Hepatocyte (in vitro differentiated cells): ENCODE measurements around the gene RNF208. TPM values are rescaled to one million over a fixed set of nuclear protein-coding genes. Genes with fewer than 3 reads are reported as not detected.

ENCODE experiments used
- DNase-seq: peaks from one replicate; pipeline ENCODE4 v3.0.0-alpha.2; 2016; ENCODE audit warnings: low spot score
- H2AFZ ChIP-seq: fragments of 200-600 bp; sonication (generic); 2 replicates; pipeline ENCODE4 v1.6.0; 2016; ENCODE audit warnings: antibody characterized with exemption, mild to moderate bottlenecking
- H3K27ac ChIP-seq: fragments of 200-600 bp; sonication (generic); 2 replicates; pipeline ENCODE4 v1.5.1; 2016; ENCODE audit warnings: mild to moderate bottlenecking
- H3K27me3 ChIP-seq: fragments of 200-600 bp; sonication (generic); 2 replicates; pipeline ENCODE4 v1.6.1; 2016
- H3K36me3 ChIP-seq: fragments of 200-600 bp; sonication (generic); replicated peaks from 2 replicates; pipeline ENCODE4 v1.5.1; 2016; ENCODE audit warnings: low read depth; ENCODE audit not compliant: insufficient read depth
- H3K4me1 ChIP-seq: fragments of 200-600 bp; sonication (generic); 2 replicates; pipeline ENCODE4 v1.5.1; 2016; ENCODE audit warnings: mild to moderate bottlenecking, moderate library complexity; ENCODE audit not compliant: insufficient read depth
- H3K4me2 ChIP-seq: fragments of 200-600 bp; sonication (generic); 2 replicates; pipeline ENCODE4 v1.6.0; 2016
- H3K4me3 ChIP-seq: fragments of 200-600 bp; sonication (generic); 2 replicates; pipeline ENCODE4 v1.5.1; 2016; ENCODE audit warnings: mild to moderate bottlenecking
- H3K79me2 ChIP-seq: fragments of 200-600 bp; sonication (generic); 2 replicates; pipeline ENCODE4 v1.6.0; 2017; ENCODE audit warnings: mild to moderate bottlenecking
- H3K9me2 ChIP-seq: fragments of 200-600 bp; sonication (generic); replicated peaks from 2 replicates; pipeline ENCODE4 v1.6.0; 2017; ENCODE audit warnings: mild to moderate bottlenecking; ENCODE audit not compliant: insufficient read depth
- H3K9me3 ChIP-seq: fragments of 200-600 bp; sonication (generic); 2 replicates; pipeline ENCODE4 v1.5.1; 2016; ENCODE audit warnings: low read depth, mild to moderate bottlenecking
- H4K20me1 ChIP-seq: fragments of 200-600 bp; sonication (generic); 2 replicates; pipeline ENCODE4 v1.6.0; 2016; ENCODE audit warnings: mild to moderate bottlenecking; ENCODE audit not compliant: insufficient read depth, poor library complexity, severe bottlenecking
- CTCF ChIP-seq: fragments of 200-600 bp; sonication (generic); IDR thresholded peaks from 2 replicates; pipeline ENCODE4 v1.5.1; 2016; ENCODE audit warnings: antibody characterized with exemption, mild to moderate bottlenecking; ENCODE audit not compliant: poor library complexity
- EZH2 ChIP-seq: fragments of 200-600 bp; sonication (generic); IDR thresholded peaks from 2 replicates; pipeline ENCODE4 v1.6.1; 2016; ENCODE audit warnings: antibody characterized with exemption, mild to moderate bottlenecking, borderline replicate concordance
- EZH2phosphoT487 ChIP-seq: fragments of 200-600 bp; sonication (generic); IDR thresholded peaks from one replicate; pipeline ENCODE4 v1.6.1; 2018; ENCODE audit warnings: antibody characterized with exemption, mild to moderate bottlenecking, low read depth, moderate library complexity; ENCODE audit not compliant: unreplicated experiment, severe bottlenecking
- WGBS: methylation state at CpG from one replicate; pipeline ENCODE4 v1.1.6; 2016; ENCODE audit warnings: low lambda C conversion rate; ENCODE audit errors: missing lambda C conversion rate; 5-methylcytosine and 5-hydroxymethylcytosine counted together
- polyA plus RNA-seq: library from polyadenylated mRNA; unstranded; fragments of >200 nt; fragmentation: Nextera tagmentation; extraction: Ambion mirVana; gene quantifications from 2 replicates; pipeline ENCODE4 v1.2.1, GENCODE V29; 2016
- total RNA-seq: library from RNA; depleted of rRNA; stranded (reverse); fragments of >200 nt; gene quantifications from 2 replicates; pipeline ENCODE4 v1.2.3, GENCODE V29; 2014

Gene RNF208
- total and polyA plus RNA-seq, 2 experiments from 2014 or later: 1.6 to 3.3 TPM

GRCh38 chr9:137213160-137214060 is 8.6 kb downstream of the RNF208 start:
- no peaks in the 10 kb centered on the region for H3K79me2 ChIP-seq
- WGBS: 95% methylated on average over 42 of the region's 49 CpGs

GRCh38 chr9:137212520-137212919 is 9.5 kb downstream of the RNF208 start:
- H3K79me2 ChIP-seq: no peaks in the 10 kb centered on the region
- WGBS: 94% methylated on average over 19 of the region's 21 CpGs
- H2AFZ ChIP-seq: no peak overlapping the region
- no peaks in the 10 kb centered on the region for H3K27me3 ChIP-seq
- H3K27ac ChIP-seq: no peak overlapping the region
- H3K9me3 ChIP-seq: no peaks in the 10 kb centered on the region
- H3K36me3 ChIP-seq: no peaks in the 10 kb centered on the region
- no peak overlapping the region for H3K4me3 ChIP-seq
- no peak for DNase-seq
- H4K20me1 ChIP-seq: no peaks in the 10 kb centered on the region
- H3K4me2 ChIP-seq: no peak overlapping the region
- no peaks in the 10 kb centered on the region for H3K9me2 ChIP-seq
- H3K4me1 ChIP-seq: peaks cover 8% of the 10 kb centered on the region
- TF ChIP-seq EZH2 (no peak), CTCF (no peak)

More at GRCh38 chr9:137213160-137214060, 8.6 kb downstream of the RNF208 start:
- TF ChIP-seq EZH2 (no peak), EZH2phosphoT487 (no peak), CTCF (peak; percentile 12)
- H3K27ac ChIP-seq: no peak overlapping the region
- no peaks in the 10 kb centered on the region for H4K20me1 ChIP-seq
- H3K36me3 ChIP-seq: no peaks in the 10 kb centered on the region
- no peak overlapping the region for H3K4me2 ChIP-seq
- DNase-seq: no peak
- H2AFZ ChIP-seq: no peak overlapping the region
- no peak overlapping the region for H3K4me3 ChIP-seq
- H3K27me3 ChIP-seq: no peaks in the 10 kb centered on the region
- H3K9me3 ChIP-seq: no peaks in the 10 kb centered on the region
- peaks cover 15% of the 10 kb centered on the region for H3K4me1 ChIP-seq
- no peaks in the 10 kb centered on the region for H3K9me2 ChIP-seq

GRCh38 chr9:137211532-137211931 is 10.5 kb downstream of the RNF208 start:
- Histone ChIP-seq H3K27ac (no peak overlapping the region), H3K4me2 (no peak overlapping the region), H3K4me1 (peaks cover 3% of the 10 kb centered on the region), H3K4me3 (no peak overlapping the region), H3K9me2 (no peaks in the 10 kb centered on the region), H3K27me3 (no peaks in the 10 kb centered on the region), H3K79me2 (peaks cover 7% of the 10 kb centered on the region), H2AFZ (no peak overlapping the region), H3K9me3 (no peaks in the 10 kb centered on the region), H4K20me1 (no peaks in the 10 kb centered on the region), H3K36me3 (no peaks in the 10 kb centered on the region)
- no peak for DNase-seq
- 93% methylated on average over 13 of the region's 13 CpGs for WGBS
- TF ChIP-seq EZH2phosphoT487: no peak
- TF ChIP-seq EZH2: no peak
- no peak for TF ChIP-seq CTCF
